ENCODE results near the gene ATP10A. TPM values are rescaled to one million over a fixed set of nuclear protein-coding genes. Genes with fewer than 3 reads are reported as not detected.

Gene ATP10A
- total and polyA plus RNA-seq, 9 donors, result 0.28 to 3.2 (median 1.1) TPM

DNA sequence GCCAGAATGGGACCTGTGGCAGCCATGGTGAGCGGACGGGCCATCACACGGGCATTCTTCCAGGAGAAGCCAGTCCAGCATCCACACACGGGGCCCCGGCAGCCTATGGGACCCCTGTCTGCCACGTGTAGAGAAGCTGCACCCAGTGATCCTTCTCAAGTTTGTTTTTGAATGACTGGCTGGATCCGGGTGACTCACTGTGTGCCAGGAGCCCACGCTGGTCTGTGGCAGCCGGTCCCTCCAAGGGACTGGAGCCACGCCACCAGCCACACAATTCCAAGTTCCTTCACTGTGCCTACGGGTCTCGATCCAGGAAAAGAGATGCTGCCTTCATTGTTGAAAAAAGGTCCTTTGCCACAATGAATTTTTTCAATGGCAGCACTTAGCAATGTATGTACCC, 58.1 kb downstream of the ATP10A start:
- 57 to 63% (median 60%) methylated on average over 12 of the region's 12 CpGs for WGBS, 3 donors
- Histone ChIP-seq H3K27me3 (no peaks in the 10 kb centered on the region), H3K4me3 (no peak overlapping the region), H3K4me1 (ENCODE audit: insufficient read depth) (no peaks in the 10 kb centered on the region), H3K9me3 (no peaks in the 10 kb centered on the region), H3K27ac (no peak overlapping the region), H3K36me3 (no peaks in the 10 kb centered on the region)
- no peak for DNase-seq
- intact Hi-C loops (cut with DNase I), result loop anchor here in 1 of 4 donors (10.0 kb wide), 1 partner anchor 60 kb away; no protein-coding TSS in a partner anchor
- TF ChIP-seq EP300 (IDR thresholded peaks at IDR 0.05) (no peak), CTCF (IDR thresholded peaks at IDR 0.05) (no peak), POLR2A (IDR thresholded peaks at IDR 0.05) (no peak)

- no peak for DNase-seq
- Histone ChIP-seq H3K27ac (no peak overlapping the region), H3K4me3 (no peak overlapping the region), H3K27me3 (no peaks in the 10 kb centered on the region), H3K4me1 (ENCODE audit: insufficient read depth) (no peaks in the 10 kb centered on the region), H3K9me3 (no peaks in the 10 kb centered on the region), H3K36me3 (no peaks in the 10 kb centered on the region)
- WGBS, 3 donors, result 62 to 66% (median 65%) methylated on average over 7 of the region's 7 CpGs
- TF ChIP-seq EP300 (IDR thresholded peaks at IDR 0.05) (no peak), POLR2A (IDR thresholded peaks at IDR 0.05) (no peak), CTCF (IDR thresholded peaks at IDR 0.05) (no peak)
- intact Hi-C loops (cut with DNase I), result loop anchor here in 1 of 4 donors (10.0 kb wide), 1 partner anchor 60 kb away; no protein-coding TSS in a partner anchor
Measured at GRCh38 chr15:25804451-25804850, 58.7 kb downstream of the ATP10A start.

DNA sequence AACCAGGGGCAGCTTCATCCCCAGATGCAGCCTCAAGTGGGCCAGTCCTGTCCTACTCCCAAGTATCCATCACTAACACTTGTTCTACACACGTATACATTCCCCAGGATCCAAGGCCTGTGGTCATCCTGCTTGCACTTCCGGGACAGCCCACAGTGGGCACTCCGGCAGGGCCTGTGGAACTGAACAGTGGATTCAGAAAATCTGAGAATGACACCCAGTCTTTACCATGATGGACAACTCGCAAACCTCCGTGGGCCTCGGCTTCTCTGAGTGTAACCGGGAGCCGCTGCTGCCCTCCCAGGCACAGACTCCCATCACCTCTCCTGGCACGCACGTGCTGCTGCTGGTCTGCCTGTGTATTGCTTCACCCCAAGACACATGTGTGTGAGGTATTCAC, 59.6 kb downstream of the ATP10A start:
- Histone ChIP-seq H3K36me3 (no peaks in the 10 kb centered on the region), H3K27ac (no peak overlapping the region), H3K4me1 (ENCODE audit: insufficient read depth) (peaks cover 1% of the 10 kb centered on the region), H3K27me3 (no peaks in the 10 kb centered on the region), H3K9me3 (no peaks in the 10 kb centered on the region), H3K4me3 (no peak overlapping the region)
- DNase-seq, result no peak
- WGBS, 3 donors, result 90 to 94% (median 91%) methylated on average over 10 of the region's 10 CpGs
- TF ChIP-seq EP300 (IDR thresholded peaks at IDR 0.05), result no peak
- TF ChIP-seq POLR2A (IDR thresholded peaks at IDR 0.05), result no peak
- no peak for TF ChIP-seq CTCF (IDR thresholded peaks at IDR 0.05)
- intact Hi-C loops (cut with DNase I), result loop anchor here in 1 of 4 donors (10.0 kb wide), 1 partner anchor 59 kb away; no protein-coding TSS in a partner anchor

DNA sequence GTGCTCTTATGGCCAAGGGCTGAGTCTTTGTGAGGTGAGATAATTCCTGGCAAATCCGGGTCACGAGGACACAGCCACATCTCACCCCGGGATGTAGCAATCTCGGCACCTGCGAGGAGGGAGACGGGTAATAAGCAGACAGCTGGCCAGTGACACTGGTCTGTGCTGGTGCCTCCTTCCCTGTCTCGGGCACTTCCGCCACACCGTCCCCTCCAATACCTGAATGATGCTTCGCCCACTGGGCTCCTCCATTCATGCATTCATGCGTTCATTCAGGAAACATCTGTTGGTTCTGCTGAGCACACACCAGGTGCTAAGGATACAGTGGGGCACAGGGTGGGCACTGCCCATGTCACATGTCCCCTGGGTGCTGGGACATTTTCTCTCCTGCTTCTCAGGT, 60.1 kb downstream of the ATP10A start:
- no peak for DNase-seq
- peaks cover 5% of the 10 kb centered on the region for H3K4me1 ChIP-seq (ENCODE audit: insufficient read depth)
- intact Hi-C loops (cut with DNase I), result loop anchor here in 1 of 4 donors (10.0 kb wide), 1 partner anchor 58 kb away; no protein-coding TSS in a partner anchor
- H3K9me3 ChIP-seq, result no peaks in the 10 kb centered on the region
- 95 to 97% (median 97%) methylated on average over 11 of the region's 11 CpGs for whole genome bisulfite sequencing, 3 donors
- TF ChIP-seq EP300 (IDR thresholded peaks at IDR 0.05), result no peak
- TF ChIP-seq POLR2A (IDR thresholded peaks at IDR 0.05), result no peak
- no peak for TF ChIP-seq CTCF (IDR thresholded peaks at IDR 0.05)
- no peak overlapping the region for H3K4me3 ChIP-seq
- no peaks in the 10 kb centered on the region for H3K27me3 ChIP-seq
- no peaks in the 10 kb centered on the region for H3K36me3 ChIP-seq
- no peak overlapping the region for H3K27ac ChIP-seq

Measured in ovary (tissue), 9 donors.